DLD1 (cell line): Measurements from ENCODE around the gene NCKAP5.

ENCODE experiments used
- in situ Hi-C: cut with HindIII; loops from 2 replicates; pipeline ENCODE4 v1.10.0; 2017; ENCODE audit warnings: low sequenced_read_pairs

The NCKAP5 gene

GRCh38 chr2:133360190-133360589 lies 208.1 kb downstream of the NCKAP5 start:
- in situ Hi-C loops = no loop called here

- in situ Hi-C loops = no loop called here
These were observed 215.5 kb downstream of the NCKAP5 start for GRCh38 chr2:133352719-133353118.

GRCh38 chr2:133346654-133347053 lies 221.6 kb downstream of the NCKAP5 start:
- in situ Hi-C loops = no loop called here

GRCh38 chr2:133345638-133346037 lies 222.6 kb downstream of the NCKAP5 start:
- in situ Hi-C loops = no loop called here

GRCh38 chr2:133344849-133345248 lies 223.4 kb downstream of the NCKAP5 start:
- in situ Hi-C loops = no loop called here

DNA sequence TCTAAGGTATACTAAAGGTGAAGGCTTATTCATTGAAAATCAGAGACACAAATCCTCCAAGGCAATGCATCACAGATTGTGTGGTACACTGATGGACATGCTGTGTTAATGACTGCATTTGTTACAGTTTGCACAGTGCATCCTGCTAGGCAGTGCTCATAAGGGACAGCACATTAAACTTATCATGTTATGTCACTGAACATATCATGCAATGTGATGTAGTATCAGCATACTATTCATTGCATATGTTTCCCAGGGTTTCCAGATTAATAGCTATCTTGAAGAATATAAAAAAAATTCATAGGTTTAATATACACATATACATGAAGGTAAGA lies 225.3 kb downstream of the NCKAP5 start:
- in situ Hi-C loops = no loop called here

- in situ Hi-C loops = no loop called here
These were observed 225.8 kb downstream of the NCKAP5 start for GRCh38 chr2:133342286-133343017.

DNA sequence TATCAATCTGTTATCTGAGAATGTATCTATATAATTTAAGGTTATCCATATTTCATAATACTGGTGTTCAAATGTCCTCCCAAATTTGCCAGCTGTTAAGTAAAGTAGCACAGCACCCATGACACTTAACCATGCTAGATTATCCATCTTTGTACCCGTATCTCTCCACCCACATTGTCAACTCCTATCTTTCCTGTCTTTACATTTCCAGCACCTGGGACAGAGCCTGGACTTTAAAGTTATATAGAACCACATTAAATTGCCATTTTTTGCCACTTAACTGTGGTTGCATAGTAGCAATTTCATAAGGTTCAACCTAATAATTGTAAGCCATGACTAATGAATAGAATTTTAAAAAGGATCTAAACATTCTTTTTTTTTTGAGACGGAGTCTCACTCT lies 226.7 kb downstream of the NCKAP5 start:
- in situ Hi-C loops = no loop called here

DNA sequence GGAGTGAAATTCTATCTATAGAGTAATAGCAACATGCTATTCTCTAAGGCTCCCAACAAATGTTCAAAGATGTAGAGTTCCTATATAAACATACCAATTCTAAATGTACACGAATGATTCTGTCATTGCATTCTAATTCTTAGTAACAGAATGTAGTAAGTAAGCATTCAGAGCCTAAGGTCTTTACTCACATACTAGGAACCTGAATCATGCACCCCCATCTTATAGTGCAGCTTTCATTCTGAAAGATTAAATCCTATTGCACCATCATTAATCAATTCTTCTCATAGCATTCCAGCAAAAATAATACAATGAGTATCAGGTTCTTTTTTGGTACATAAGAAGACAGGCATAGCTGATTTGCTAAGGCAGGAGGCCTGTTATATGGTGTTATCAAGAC lies 230.0 kb downstream of the NCKAP5 start:
- in situ Hi-C loops = no loop called here

- in situ Hi-C loops = no loop called here
These were observed 233.3 kb downstream of the NCKAP5 start for GRCh38 chr2:133334923-133335322.

DNA sequence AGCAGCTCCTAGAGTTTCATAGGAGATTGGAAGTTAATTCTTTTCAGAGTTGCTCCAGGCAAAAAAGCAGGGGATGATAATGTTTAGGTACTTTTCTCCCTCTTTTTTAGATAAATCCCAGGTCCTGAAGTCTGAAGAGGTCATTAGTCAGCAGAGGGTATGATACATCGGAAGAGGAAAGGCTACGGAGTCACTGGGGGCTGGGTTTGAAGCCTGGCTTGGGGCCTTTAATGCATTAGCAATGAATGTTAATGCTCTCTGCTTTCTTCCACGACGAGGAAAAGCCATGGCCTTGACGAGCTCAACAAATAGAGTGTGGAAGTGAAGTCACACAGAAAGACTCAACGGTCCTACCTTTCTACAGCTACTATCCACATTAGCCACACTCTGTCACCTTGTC lies 235.1 kb downstream of the NCKAP5 start:
- in situ Hi-C loops = no loop called here

DNA sequence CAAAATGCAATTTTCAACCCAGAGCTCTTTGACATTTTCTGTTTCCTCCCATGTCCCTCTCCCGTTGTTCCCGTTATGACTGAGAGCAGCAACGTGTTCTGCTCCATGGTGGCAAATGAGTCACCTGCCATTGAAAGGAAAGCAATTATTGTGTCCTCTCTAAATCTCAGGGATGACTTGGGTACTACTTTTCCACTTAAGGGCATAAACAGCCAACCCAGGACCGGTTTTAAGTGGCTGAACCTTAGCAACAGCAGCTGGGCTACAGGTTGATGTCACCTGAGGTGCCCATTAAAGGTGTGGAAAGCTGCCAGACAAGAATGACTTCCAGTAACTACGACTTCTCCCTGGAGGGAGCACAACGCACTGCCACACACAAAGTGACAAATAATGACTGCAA lies 236.8 kb downstream of the NCKAP5 start:
- in situ Hi-C loops = no loop called here

- in situ Hi-C loops = no loop called here
These were observed 241.4 kb downstream of the NCKAP5 start for GRCh38 chr2:133326652-133327397.

DNA sequence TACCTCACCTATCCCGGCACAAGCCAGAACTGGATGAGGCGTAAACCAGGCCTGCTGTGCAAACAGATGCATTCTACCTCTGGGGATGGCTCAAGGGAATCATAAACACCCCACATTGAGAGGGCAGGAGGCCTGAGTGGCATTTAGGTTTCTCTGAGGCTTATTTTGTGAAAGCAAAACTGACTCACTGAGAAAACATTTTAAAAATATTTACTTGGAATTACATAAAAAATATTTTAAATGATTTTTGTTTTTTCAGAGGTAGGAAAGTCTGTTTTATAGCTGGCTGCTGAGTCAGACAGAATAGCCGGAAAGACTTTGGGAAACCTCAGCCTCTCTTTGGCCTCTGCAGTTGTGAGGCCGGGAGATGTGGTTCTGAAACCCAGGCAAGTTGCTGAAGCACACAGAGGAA lies 244.1 kb downstream of the NCKAP5 start:
- in situ Hi-C loops = no loop called here

DNA sequence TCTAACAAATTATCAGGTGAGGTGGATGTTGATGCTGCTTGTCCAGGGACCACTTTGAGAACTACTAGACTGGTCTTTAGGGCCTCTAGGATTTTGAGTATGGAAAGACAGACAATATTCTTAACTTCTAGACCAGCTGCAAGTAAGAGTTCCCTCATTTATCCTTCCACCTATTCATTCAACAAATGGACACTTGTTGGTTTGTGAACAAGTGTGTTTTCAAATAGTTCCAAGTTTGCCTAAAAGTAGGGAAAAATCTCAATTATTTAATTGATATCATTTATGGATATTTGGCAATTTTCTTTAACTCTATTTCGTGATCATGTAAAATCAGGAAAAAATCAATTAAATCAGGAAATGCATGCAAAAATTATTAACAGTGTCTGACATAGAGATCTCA lies 245.4 kb downstream of the NCKAP5 start:
- in situ Hi-C loops = no loop called here

DNA sequence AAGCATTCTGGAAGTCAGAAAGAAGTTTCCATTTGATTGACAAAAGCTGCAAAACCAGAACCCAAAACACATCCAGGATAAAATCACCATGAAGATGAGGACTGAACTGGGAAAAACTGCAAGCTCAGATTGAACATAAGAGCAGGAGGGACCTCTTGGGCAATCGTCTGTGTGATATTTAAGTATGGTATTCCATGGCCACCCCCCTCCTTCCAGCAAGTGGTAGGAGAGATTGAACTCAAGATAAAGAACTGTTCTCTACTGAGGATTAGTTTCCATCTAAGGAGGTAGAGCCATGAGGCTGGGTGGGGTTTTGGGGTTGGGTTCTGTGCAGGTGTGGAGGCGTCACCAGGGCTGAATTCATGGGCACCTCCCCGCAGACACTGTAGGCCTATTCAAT lies 251.1 kb downstream of the NCKAP5 start:
- in situ Hi-C loops = no loop called here

DNA sequence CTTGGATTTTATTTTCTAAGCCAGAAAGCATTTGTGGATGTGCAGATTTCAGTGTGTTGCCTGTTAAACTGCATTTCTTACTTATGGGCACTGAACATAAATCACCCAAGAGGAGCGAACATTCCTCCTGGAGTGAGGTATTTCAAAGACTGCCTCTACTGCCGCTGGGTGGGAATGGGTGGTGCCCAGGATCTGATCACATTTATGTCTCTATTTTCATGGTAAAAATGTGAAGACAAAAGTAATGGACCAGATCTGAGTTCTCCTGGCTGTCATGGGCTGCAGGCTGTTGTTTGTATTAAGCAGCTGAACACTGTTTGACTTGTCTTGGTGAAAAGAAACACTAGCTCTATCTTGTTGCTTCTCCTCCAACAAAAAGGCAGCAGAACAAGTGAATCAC lies 251.7 kb downstream of the NCKAP5 start:
- in situ Hi-C loops = no loop called here

DNA sequence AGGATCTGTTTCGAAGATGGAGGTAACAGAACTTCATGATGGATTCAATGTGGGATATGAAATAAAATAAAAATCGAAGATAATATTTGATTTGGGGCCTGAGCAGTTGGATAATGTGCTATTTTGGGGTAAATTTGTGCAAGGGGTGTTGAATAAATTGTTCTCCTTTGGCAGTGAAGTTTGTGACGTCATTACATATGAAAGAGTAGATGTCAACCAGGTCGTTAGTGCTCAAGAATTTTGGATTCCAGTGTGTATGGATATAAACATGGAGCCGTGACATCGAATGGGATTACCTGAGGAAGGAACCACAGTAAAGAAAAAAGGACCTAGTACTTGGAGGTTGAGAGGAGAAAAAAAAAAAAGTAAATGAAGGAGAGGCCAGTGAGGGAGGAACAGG lies 253.0 kb downstream of the NCKAP5 start:
- in situ Hi-C loops = no loop called here

DNA sequence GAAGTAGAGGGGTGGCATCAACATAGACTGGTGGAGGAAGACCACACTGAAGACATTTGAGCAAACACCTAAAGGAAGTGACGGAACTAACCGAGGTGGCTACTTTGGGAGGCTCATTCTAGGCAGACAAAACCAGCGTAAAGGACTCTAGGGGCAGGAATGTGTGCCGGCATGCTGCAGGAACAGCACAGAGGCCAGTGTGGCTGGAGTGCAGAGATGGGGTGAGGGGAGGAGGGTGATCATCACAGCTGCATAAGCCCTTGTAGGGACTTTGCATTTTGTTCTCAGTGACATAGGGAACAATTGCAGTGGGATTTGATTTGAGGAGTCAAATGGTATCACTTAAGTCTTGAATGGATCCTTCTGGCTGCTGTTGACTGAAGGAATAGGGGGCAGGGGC lies 253.5 kb downstream of the NCKAP5 start:
- in situ Hi-C loops = no loop called here

- in situ Hi-C loops = no loop called here
These were observed 256.1 kb downstream of the NCKAP5 start for GRCh38 chr2:133312038-133312729.

DNA sequence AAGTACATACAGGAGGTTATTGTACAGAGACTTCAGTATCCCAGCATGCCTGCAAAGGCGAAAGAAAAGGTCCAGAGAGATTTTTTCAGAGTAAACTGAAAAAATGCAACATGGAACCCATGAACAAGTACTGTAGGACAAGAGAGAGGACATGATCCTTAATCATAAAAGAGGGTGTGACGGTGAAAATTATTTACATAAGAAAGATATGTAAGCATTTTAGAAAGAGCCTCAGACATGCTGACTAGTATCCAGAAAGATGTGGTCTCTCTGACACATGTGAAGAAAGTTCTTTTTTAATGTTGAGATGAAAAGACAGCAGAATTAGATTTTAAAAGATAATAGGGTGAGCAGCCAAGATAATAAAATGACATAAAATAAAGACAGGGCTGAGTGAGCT lies 262.0 kb downstream of the NCKAP5 start:
- in situ Hi-C loops = no loop called here

- in situ Hi-C loops = no loop called here
These were observed 263.9 kb downstream of the NCKAP5 start for GRCh38 chr2:133304344-133304743.
